Activated B cell treated with CpG ODN at 0.5 μM for 24 hours (primary cell): ENCODE data around the gene PGLYRP1. TPM values are rescaled to one million over a fixed set of nuclear protein-coding genes. Genes with fewer than 3 reads are reported as not detected.

ENCODE experiments used
- ATAC-seq: fragments of 200-7000 bp; cut with Tn5 transposase; one replicate; pipeline ENCODE4 v1.10.0; 2021; ENCODE audit warnings: low read depth, mild to moderate bottlenecking, moderate library complexity
- CTCF ChIA-PET: fragments of 350-600 bp; sonication (Branson Sonifier 250); formaldehyde crosslinking; loops from one replicate; lab custom pipeline; 2021; ENCODE audit warnings: antibody characterized with exemption; lab: Charles Lee
- POLR2A ChIA-PET: fragments of 350-600 bp; sonication (Branson Sonifier 250); formaldehyde crosslinking; loops from one replicate; lab custom pipeline; 2021; ENCODE audit warnings: antibody characterized with exemption; lab: Charles Lee
- DNase-seq: peaks from one replicate; pipeline ENCODE4 v3.0.0; 2022
- H3K27ac Mint-ChIP-seq: one replicate; pipeline ENCODE4 v1.8.0; 2020; ENCODE audit warnings: mixed read lengths
- H3K27me3 Mint-ChIP-seq: one replicate; pipeline ENCODE4 v1.8.0; 2021; ENCODE audit warnings: mixed read lengths
- H3K36me3 Mint-ChIP-seq: one replicate; pipeline ENCODE4 v1.8.0; 2021; ENCODE audit warnings: low read depth, mixed read lengths
- H3K4me1 Mint-ChIP-seq: one replicate; pipeline ENCODE4 v1.8.0; 2021; ENCODE audit warnings: mixed read lengths
- H3K4me3 Mint-ChIP-seq: one replicate; pipeline ENCODE4 v1.8.0; 2020; ENCODE audit warnings: mild to moderate bottlenecking, mixed read lengths
- H3K9me3 Mint-ChIP-seq: one replicate; pipeline ENCODE4 v1.8.0; 2020; ENCODE audit warnings: mixed read lengths
- intact Hi-C: fragments of 100-400 bp; cut with micrococcal nuclease; formaldehyde crosslinking; loops from one replicate; pipeline ENCODE4 v1.15.1; 2024
- total RNA-seq: library from RNA; stranded (reverse); gene quantifications from 2 replicates; pipeline ENCODE4 v1.2.3, GENCODE V29; 2022
- TF ChIP-seq, protein P1 (sequence below): fragments of 200-600 bp; IDR thresholded peaks from one replicate; pipeline ENCODE4 v1.8.0; 2022; ENCODE audit warnings: antibody characterized with exemption, mild to moderate bottlenecking

PGLYRP1 gene
- total RNA-seq, 1 donor from 2014 or later, result not detected

DNA sequence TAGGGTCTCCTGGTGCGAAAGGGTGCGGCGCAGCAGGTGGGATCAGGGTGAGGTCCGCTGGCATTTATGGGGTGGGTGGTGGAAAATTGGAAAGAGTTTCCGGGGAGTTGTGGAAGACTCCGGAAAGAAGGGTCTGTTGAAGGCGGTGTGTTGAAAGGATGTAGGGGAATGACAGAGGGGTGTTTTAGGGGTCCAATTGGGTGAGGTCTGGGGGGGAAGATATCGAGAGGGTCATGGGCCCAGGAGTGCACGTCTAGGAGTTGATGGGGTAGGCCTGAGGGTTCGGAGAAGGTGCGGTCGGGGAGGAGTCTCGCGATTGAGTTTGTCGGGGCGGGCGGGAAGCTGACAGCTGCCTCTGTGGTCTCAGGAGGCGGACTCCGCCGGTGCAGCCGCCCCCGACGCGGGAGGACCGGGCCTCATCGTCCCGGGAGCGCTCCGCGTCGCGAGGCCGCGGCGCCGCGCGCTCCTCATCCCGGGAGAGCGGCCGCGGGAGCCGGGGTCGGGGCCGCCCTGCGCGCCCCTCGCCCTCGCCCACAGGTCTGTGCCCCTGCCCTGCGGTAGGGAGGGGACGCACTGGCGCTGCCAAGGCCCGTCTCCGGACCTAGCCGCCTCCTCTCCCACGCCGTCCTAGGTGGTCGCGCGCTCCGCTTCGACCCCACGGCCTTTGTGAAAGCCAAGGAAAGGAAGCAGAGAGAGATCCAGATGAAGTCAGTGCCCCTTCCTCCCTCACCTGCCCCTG lies 7.0 kb downstream of the PGLYRP1 start:
- POLR2A ChIA-PET, result interaction anchor here (1.2 to 1.3 kb wide), 2 partner anchors 20 to 113 kb away, joined by 4 to 6 read pairs; partner anchors contain the start of genes CCDC61 and MYPOP
- CTCF ChIA-PET, result interaction anchor here (1.2 to 2.2 kb wide), 4 partner anchors 9 to 246 kb away, joined by 4 to 9 read pairs (median 6); partner anchors contain the start of genes FOXA3, SIX5 and SYMPK
- H3K4me1 Mint-ChIP-seq, result peaks cover 19% of the 10 kb centered on the region
- H3K27me3 Mint-ChIP-seq, result peaks cover 12% of the 10 kb centered on the region
- H3K27ac Mint-ChIP-seq, result peak overlapping the region; percentile 8
- peak; percentile 21 for ATAC-seq
- no peaks in the 10 kb centered on the region for H3K9me3 Mint-ChIP-seq
- intact Hi-C loops, result loop anchor here (1.0 to 5.0 kb wide), 6 partner anchors 21 to 247 kb away; partner anchors contain the start of genes CCDC61, IRF2BP1, MYPOP and SIX5
- DNase-seq, result peak; percentile 40
- H3K4me3 Mint-ChIP-seq, result peak overlapping the region; percentile 85
- TF ChIP-seq, protein P1, sequence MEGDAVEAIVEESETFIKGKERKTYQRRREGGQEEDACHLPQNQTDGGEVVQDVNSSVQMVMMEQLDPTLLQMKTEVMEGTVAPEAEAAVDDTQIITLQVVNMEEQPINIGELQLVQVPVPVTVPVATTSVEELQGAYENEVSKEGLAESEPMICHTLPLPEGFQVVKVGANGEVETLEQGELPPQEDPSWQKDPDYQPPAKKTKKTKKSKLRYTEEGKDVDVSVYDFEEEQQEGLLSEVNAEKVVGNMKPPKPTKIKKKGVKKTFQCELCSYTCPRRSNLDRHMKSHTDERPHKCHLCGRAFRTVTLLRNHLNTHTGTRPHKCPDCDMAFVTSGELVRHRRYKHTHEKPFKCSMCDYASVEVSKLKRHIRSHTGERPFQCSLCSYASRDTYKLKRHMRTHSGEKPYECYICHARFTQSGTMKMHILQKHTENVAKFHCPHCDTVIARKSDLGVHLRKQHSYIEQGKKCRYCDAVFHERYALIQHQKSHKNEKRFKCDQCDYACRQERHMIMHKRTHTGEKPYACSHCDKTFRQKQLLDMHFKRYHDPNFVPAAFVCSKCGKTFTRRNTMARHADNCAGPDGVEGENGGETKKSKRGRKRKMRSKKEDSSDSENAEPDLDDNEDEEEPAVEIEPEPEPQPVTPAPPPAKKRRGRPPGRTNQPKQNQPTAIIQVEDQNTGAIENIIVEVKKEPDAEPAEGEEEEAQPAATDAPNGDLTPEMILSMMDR, result no peak
- peaks cover 6% of the 10 kb centered on the region for H3K36me3 Mint-ChIP-seq

- CTCF ChIA-PET, result interaction anchor here (2.2 kb wide), 1 partner anchor 13 kb away, joined by 6 read pairs; no protein-coding TSS in a partner anchor
- H3K4me3 Mint-ChIP-seq, result peak overlapping the region; percentile 76
- no peak overlapping the region for H3K27ac Mint-ChIP-seq
- POLR2A ChIA-PET, result no interaction called here
- peaks cover 12% of the 10 kb centered on the region for H3K27me3 Mint-ChIP-seq
- peak; percentile 55 for DNase-seq
- H3K9me3 Mint-ChIP-seq, result no peaks in the 10 kb centered on the region
- intact Hi-C loops, result loop anchor here (5.0 kb wide), 2 partner anchors 128 to 252 kb away; partner anchors contain the start of gene IRF2BP1
- peaks cover 19% of the 10 kb centered on the region for H3K4me1 Mint-ChIP-seq
- H3K36me3 Mint-ChIP-seq, result peaks cover 11% of the 10 kb centered on the region
- TF ChIP-seq, protein P1, result no peak
- ATAC-seq, result peak; percentile 66
Observed at GRCh38 chr19:46014941-46015686, 7.7 kb downstream of the PGLYRP1 start.

DNA sequence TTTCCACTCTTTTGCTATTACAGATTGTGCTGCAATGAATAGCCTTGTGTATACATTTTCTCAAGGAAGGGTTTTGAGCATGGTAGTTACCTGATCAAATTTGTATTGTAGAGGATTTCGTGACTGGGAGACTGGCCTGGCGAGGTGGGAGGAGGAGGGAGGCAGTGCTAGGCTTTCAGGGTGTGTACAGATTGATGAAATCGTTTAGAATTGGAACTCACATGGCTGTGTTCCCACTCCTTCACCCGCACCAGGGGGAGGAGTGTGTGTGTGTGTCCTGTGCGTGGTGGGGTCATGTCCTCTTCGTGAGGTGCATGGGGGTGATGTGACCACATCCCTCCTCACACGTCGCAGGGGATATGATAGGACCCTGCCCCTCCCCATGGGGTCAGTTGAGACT lies 8.3 kb downstream of the PGLYRP1 start:
- DNase-seq (no peak), ATAC-seq (no peak)
- H3K27me3 Mint-ChIP-seq, result peaks cover 12% of the 10 kb centered on the region
- intact Hi-C loops, result loop anchor here (5.0 kb wide), 1 partner anchor 253 kb away; no protein-coding TSS in a partner anchor
- peaks cover 12% of the 10 kb centered on the region for H3K36me3 Mint-ChIP-seq
- peak overlapping the region; percentile 64 for H3K4me3 Mint-ChIP-seq
- POLR2A ChIA-PET, result no interaction called here
- no peaks in the 10 kb centered on the region for H3K9me3 Mint-ChIP-seq
- no peak overlapping the region for H3K27ac Mint-ChIP-seq
- H3K4me1 Mint-ChIP-seq, result peaks cover 19% of the 10 kb centered on the region
- TF ChIP-seq, protein P1, result no peak
- CTCF ChIA-PET, result no interaction called here

- Mint-ChIP-seq H3K27ac (no peak overlapping the region), H3K36me3 (peaks cover 35% of the 10 kb centered on the region), H3K9me3 (no peaks in the 10 kb centered on the region), H3K27me3 (peaks cover 7% of the 10 kb centered on the region), H3K4me3 (no peak overlapping the region), H3K4me1 (peaks cover 5% of the 10 kb centered on the region)
- TF ChIP-seq, protein P1, result peak; percentile 86
- peak; percentile 55 for DNase-seq
- peak; percentile 57 for ATAC-seq
- intact Hi-C loops, result loop anchor here (5.0 kb wide), 1 partner anchor 257 kb away; no protein-coding TSS in a partner anchor
- POLR2A ChIA-PET, result interaction anchor here (1.0 kb wide), 1 partner anchor 14 kb away, joined by 4 read pairs; the partner anchor contains the start of gene CCDC61
- CTCF ChIA-PET, result interaction anchor here (1.0 to 1.9 kb wide), 4 partner anchors 12 to 255 kb away, joined by 3 to 4 read pairs (median 4); partner anchors contain the start of gene SIX5
Observed at GRCh38 chr19:46009530-46010510, 13.0 kb downstream of the PGLYRP1 start.
